Stimulated activated CD8-positive, alpha-beta memory T cell treated with anti-CD3 and anti-CD28 coated beads, Interleukin-15, amount 100 ng/mL, for 1 hour (primary cell): ENCODE data around the gene TMEM131L.
"Not testable (repeated sequence)": the region's sequence is repeated elsewhere in the genome, so short reads cannot be mapped to it uniquely, and the experiment has no call there.

Experiments used
- DNase-seq: peaks from one replicate; pipeline ENCODE4 v3.0.0-alpha.2; 2020; ENCODE audit warnings: low read depth

The TMEM131L gene

GRCh38 chr4:153466081-153466948 is at the start of gene TMEM131L:
TMEM131L (plus strand) TSS chr4:153466360; CDS start chr4:153466398, 38 bp downstream.
- peak; percentile 22 for DNase-seq

GRCh38 chr4:153416456-153416855 is 49.7 kb upstream of the TMEM131L start:
- not testable (repeated sequence) for DNase-seq

- DNase-seq = no peak
Measured at GRCh38 chr4:153418121-153418520, 48.0 kb upstream of the TMEM131L start.

GRCh38 chr4:153418558-153418957 is 47.6 kb upstream of the TMEM131L start:
- DNase-seq = no peak

- DNase-seq = no peak
Measured at GRCh38 chr4:153419029-153419428, 47.1 kb upstream of the TMEM131L start.

GRCh38 chr4:153419673-153420278 is 46.4 kb upstream of the TMEM131L start:
- no peak for DNase-seq

- DNase-seq = no peak
Measured at GRCh38 chr4:153420361-153420760, 45.8 kb upstream of the TMEM131L start.

GRCh38 chr4:153421941-153422340 is 44.2 kb upstream of the TMEM131L start:
- DNase-seq = no peak

GRCh38 chr4:153426207-153426885 is 39.8 kb upstream of the TMEM131L start:
- DNase-seq = no peak

- DNase-seq = no peak
Measured at GRCh38 chr4:153427363-153428071, 38.6 kb upstream of the TMEM131L start.

GRCh38 chr4:153428941-153429475 is 37.2 kb upstream of the TMEM131L start:
- no peak for DNase-seq

GRCh38 chr4:153432965-153433753 is 33.0 kb upstream of the TMEM131L start:
- peak; percentile 24 for DNase-seq

GRCh38 chr4:153433754-153434105 is 32.4 kb upstream of the TMEM131L start:
- DNase-seq = no peak

- DNase-seq = no peak
Measured at GRCh38 chr4:153434190-153434589, 32.0 kb upstream of the TMEM131L start.

GRCh38 chr4:153438916-153439756 is 27.0 kb upstream of the TMEM131L start:
- no peak for DNase-seq

- DNase-seq = no peak
Measured at GRCh38 chr4:153439831-153440230, 26.3 kb upstream of the TMEM131L start.

GRCh38 chr4:153440475-153440874 is 25.7 kb upstream of the TMEM131L start:
- no peak for DNase-seq

GRCh38 chr4:153447175-153447905 is 18.8 kb upstream of the TMEM131L start:
- DNase-seq = no peak

- no peak for DNase-seq
Measured at GRCh38 chr4:153448003-153448731, 18.0 kb upstream of the TMEM131L start.
